ENCODE results near the gene TNFSF18.

TNFSF18 gene

GRCh38 chr1:173038875-173039554 is 11.7 kb downstream of the TNFSF18 start:
- FAIRE-seq = no peak

DNA sequence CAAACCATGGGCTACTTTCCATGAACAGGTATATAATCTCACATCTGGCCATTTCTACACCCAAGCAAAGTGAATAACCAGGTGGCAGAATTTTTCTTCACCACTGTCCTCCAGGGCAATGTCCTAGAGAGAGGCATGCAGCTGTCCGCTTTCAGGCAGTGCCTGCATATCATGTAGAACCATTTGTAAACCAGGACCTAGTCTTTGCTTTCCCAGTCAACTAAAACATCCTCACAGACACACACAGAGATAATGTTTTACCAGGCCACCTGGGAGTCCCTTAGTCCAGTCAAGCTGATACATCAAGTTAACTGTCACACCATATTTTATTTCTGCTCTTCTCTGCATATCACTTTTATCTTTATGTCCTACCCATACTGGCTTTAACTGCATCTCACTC is 26.2 kb downstream of the TNFSF18 start:
- FAIRE-seq = no peak

- no peak for FAIRE-seq
Observed at GRCh38 chr1:173023343-173023742, 27.4 kb downstream of the TNFSF18 start.

- FAIRE-seq = no peak
Observed at GRCh38 chr1:173020138-173020750, 30.5 kb downstream of the TNFSF18 start.

- FAIRE-seq = no peak
Observed at GRCh38 chr1:173017792-173018191, 32.9 kb downstream of the TNFSF18 start.

GRCh38 chr1:173016419-173016818 is 34.3 kb downstream of the TNFSF18 start:
- FAIRE-seq = no peak

- FAIRE-seq = no peak
Observed at GRCh38 chr1:173015629-173016028, 35.1 kb downstream of the TNFSF18 start.

DNA sequence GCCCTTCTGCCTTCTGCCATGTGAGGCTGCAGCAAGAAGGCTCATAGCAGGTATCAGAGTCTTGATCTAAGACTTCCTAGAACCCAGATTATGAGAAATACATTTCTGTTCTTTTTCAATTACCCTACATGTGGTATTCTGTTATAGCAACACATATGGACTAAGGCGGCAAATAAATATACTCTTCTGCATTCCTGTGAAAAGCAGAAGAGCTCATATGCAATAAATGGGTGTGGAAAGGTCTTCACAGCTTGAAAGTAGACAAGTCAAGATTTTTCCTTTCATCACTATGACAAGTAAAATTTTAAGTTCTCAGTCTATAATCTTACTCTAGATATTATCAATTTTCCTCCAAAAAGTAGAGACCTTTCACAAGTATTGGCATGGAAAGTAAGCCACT is 36.6 kb downstream of the TNFSF18 start:
- FAIRE-seq = no peak

- FAIRE-seq = no peak
Observed at GRCh38 chr1:173012126-173012525, 38.6 kb downstream of the TNFSF18 start.

DNA sequence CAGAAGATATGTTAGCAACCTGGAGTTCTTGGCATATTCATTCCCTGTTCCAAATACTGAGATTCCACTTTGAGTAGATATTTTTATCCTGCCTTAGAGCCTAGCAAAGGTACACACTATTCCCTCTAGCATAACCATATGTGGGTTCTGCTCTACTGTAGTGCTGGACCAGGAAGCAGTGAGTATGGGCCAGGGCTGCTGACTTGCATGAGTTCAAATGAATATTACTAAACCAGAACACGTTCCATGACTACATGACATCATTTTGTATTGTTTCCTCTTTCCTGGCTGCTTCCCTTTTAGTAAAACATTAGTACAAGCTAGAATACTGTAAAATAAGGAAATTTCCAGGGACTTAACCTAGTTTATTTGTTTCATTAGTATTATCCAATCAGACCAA is 41.1 kb downstream of the TNFSF18 start:
- FAIRE-seq = no peak

DNA sequence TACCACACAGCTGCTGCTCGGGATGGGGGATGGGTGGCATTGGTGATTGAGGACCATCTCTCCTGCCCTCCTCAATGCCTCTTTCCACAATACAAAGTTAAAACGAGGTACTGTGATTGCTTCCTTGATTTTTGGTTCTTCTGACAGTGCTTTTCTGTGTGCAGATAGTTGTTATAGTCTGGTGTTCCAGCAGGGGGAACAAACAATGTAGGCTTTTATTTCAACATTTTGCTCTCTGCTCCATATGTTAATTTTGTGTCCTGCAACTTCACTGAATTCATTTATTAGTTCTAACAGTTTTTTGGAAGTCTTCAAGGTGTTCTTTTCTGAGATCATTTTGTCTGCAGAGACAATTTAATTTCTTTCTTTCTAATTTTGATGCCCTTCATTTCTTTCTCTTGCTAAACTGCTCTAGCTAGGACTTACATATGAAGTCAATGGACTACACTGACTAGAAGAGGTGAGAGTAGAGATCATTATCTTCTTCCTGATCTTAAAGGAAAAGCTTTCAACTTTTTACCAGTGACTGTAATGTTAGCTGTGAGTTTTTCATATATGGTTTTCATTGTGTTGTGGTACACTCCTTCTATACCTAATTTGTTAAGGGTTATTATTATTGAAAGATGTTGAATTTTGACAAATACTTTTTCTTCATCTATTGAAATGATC is 45.4 kb downstream of the TNFSF18 start:
- FAIRE-seq = no peak

DNA sequence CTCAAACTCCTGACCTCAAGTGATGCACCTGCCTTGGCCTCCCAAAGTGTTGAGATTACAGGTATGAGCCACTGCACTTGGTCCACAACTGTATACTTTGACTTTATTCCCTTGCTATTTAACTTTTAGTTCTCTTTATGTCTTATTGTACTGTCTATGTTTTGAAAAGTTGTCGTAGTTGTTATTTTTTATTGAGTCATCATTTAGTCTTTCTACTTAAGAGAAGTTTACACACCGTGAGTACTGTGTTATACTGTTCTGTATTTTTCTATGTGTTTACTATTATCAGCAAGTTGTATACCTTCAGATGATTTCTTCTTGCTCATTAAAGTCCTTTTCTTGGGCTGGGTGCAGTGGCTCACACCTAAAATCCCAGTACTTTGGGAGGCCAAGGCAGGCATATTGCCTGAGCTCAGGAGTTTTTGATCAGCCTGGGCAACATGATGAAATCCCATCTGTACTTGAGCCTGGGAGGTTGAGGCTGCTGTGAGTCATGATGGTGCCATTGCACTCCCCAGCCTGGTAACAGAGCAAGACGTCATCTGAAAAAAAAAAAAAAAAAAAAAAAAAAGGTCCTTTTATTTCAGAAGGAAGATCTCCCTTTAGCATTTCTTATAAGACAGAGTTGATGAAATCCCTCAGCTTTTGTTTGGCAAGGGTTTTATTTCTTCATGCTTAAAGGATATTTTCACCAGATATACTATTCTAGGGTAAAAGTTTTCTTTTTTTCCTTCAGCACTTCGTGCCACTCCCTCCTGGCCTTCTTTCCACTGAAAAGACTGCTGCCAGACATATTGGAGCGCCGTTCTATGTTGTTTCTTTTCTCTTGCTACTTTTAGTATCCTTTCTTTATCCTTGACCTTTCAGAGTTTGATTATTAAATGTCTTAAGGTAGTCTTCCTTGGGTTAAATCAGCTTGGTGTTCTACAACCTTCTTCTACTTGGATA is 47.6 kb downstream of the TNFSF18 start:
- FAIRE-seq = no peak

DNA sequence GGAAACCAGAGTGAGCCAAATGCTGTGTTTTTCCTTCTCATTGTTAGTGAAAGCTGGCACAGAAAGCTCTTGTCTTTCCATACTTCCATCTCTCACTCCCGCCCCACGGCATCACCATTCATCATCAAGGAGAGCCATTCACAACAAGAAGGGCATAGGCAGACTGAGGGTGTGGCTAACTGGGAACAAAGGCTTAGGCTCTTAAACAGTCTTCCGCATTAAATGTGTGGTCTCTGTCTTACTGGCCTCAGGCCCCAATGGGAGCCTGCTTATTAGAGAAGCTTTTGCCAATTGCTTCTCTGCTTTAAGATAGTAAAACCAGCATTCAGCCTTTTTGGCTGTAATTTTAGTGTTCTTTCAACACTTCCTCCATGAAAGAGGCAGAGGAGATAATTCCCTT is 51.4 kb downstream of the TNFSF18 start:
- FAIRE-seq = no peak

DNA sequence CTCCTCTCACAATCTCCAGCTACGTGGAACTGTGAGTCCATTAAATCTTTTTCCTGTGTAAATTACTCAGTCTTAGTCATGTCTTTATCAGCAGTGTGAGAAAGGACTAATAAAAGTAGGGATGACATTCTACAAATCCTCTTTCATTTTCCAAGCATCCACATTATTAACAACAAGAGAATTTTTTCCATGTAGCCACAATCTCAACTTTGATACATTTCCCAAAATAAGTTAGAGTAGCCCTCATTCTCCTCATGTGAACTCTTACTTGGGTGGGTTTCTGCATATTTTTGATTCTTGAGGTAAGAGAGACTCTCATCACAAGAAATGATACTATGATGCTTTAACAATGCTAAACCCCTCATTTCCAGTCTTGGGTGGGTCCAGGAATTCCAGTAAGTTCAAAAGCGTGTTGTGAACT is 52.8 kb downstream of the TNFSF18 start:
- FAIRE-seq = no peak

DNA sequence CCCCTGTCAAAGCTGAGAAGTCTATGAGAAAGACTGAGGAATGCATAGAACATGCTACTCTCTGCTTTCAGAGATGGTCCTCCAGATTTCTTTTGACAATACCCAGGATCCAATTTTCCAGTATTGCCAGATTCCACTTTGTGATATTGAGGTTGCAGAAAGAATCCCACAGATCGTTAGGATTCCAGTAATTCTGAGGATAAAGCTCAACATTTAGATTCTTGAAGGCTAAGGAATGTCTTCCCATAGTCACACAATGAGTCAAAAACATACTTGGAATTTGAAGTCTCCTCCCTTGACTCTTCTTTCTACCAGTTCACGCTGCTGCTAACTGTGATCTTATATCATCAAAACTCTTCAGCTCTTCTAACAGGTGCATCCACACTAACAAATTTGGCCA is 57.1 kb downstream of the TNFSF18 start:
- no peak for FAIRE-seq

DNA sequence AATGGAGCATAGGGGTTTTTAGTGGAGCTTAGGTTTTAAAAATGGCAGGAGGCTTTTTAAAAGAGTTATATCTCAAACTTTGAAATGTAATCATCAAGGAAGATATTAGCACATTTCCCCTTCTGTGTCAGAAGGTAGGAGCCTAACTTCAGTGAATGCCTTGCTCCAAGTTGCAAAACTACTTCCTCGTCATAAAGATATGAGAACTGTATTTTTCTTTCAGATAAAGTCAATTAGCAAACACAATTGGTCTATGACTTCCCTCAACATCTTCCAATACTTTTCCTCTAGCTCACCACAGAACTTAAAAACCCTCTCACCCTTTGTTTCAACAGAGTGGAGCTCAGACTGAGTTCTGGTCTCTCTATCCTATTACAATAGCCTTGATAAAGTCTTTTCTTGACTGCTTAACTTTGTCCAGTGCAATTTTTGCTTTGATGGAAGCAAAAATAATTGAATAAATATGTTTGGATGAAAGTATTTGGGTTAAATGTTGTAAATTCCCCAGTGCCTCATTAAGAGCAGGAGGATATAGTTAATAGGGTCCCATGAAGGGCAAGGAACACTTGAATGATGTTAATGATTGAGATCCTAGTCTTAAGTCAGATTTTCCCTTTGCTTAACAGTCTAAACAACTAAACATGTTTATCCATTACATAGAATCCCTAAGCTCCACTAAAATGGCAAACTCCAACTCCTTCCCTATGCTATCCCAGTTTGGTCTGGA is 58.9 kb downstream of the TNFSF18 start:
- no peak for FAIRE-seq

DNA sequence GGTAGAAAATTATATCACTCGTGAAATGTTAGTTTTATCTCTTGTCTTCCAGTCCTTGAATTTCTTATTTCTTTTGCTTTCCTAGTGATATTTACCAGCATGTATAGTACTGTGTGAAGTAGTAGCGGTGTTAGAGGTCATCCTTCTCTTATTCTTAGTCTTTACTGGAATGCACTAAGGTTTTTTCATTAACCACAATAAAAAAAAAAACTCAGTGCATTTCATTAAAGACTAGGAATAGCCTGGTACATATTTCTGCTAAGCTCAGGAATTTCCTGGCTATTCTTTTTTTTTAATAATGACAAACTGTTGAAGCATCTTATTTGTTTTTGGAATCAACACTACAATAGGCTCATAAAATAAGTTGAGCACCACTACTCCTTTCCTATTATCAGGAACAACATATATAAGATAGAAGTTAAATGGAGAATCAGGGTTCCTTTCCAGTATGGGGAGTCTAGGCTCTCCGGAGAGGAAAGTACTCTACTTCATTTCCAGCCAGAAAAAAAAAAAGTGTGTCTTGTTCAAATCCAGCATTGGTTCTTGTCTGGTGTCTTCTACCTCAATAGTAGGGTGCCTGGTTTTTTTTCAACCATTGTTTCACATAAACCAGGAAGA is 60.0 kb downstream of the TNFSF18 start:
- FAIRE-seq = no peak

All from endometrium (tissue), 2 donors.